ENCODE results near the gene MRPL18. TPM values are rescaled to one million over a fixed set of nuclear protein-coding genes. Genes with fewer than 3 reads are reported as not detected.
"Not testable (repeated sequence)": the region's sequence is repeated elsewhere in the genome, so short reads cannot be mapped to it uniquely, and the experiment has no call there.

The MRPL18 gene
- total RNA-seq, 1 donor: 12.1 TPM

GRCh38 chr6:159819932-159820640, 29.8 kb downstream of the MRPL18 start:
- Histone ChIP-seq H3K27me3 (ENCODE audit: insufficient read depth, low read length) (no peaks in the 10 kb centered on the region), H3K4me3 (ENCODE audit: low read length) (no peak overlapping the region)

GRCh38 chr6:159821122-159821521, 30.9 kb downstream of the MRPL18 start:
- Histone ChIP-seq H3K9me3 (ENCODE audit: low read depth, low read length) (no peaks in the 10 kb centered on the region), H3K4me3 (ENCODE audit: low read length) (no peak overlapping the region), H3K27me3 (ENCODE audit: insufficient read depth, low read length) (no peaks in the 10 kb centered on the region), H3K4me1 (ENCODE audit: insufficient read depth, low read length) (peaks cover 22% of the 10 kb centered on the region)

More at GRCh38 chr6:159819932-159820640, 29.8 kb downstream of the MRPL18 start:
- Histone ChIP-seq H3K4me1 (ENCODE audit: insufficient read depth, low read length) (peaks cover 22% of the 10 kb centered on the region), H3K9me3 (ENCODE audit: low read depth, low read length) (no peaks in the 10 kb centered on the region)

GRCh38 chr6:159821726-159822125, 31.5 kb downstream of the MRPL18 start:
- peaks cover 22% of the 10 kb centered on the region for H3K4me1 ChIP-seq (ENCODE audit: insufficient read depth, low read length)
- no peak overlapping the region for H3K4me3 ChIP-seq (ENCODE audit: low read length)
- no peaks in the 10 kb centered on the region for H3K27me3 ChIP-seq (ENCODE audit: insufficient read depth, low read length)
- H3K9me3 ChIP-seq (ENCODE audit: low read depth, low read length): no peaks in the 10 kb centered on the region

GRCh38 chr6:159823953-159824352, 33.7 kb downstream of the MRPL18 start:
- Histone ChIP-seq H3K27me3 (ENCODE audit: insufficient read depth, low read length) (no peaks in the 10 kb centered on the region), H3K4me3 (ENCODE audit: low read length) (no peak overlapping the region), H3K9me3 (ENCODE audit: low read depth, low read length) (no peaks in the 10 kb centered on the region), H3K4me1 (ENCODE audit: insufficient read depth, low read length) (peaks cover 23% of the 10 kb centered on the region)

- peaks cover 28% of the 10 kb centered on the region for H3K4me1 ChIP-seq (ENCODE audit: insufficient read depth, low read length)
- not testable (repeated sequence) for H3K4me3 ChIP-seq (ENCODE audit: low read length); H3K27me3 ChIP-seq (ENCODE audit: insufficient read depth, low read length); H3K9me3 ChIP-seq (ENCODE audit: low read depth, low read length)
These were observed 34.4 kb downstream of the MRPL18 start for GRCh38 chr6:159824690-159825089.

- no peak overlapping the region for H3K4me3 ChIP-seq (ENCODE audit: low read length)
- peaks cover 21% of the 10 kb centered on the region for H3K4me1 ChIP-seq (ENCODE audit: insufficient read depth, low read length)
- H3K9me3 ChIP-seq (ENCODE audit: low read depth, low read length): no peaks in the 10 kb centered on the region
- no peaks in the 10 kb centered on the region for H3K27me3 ChIP-seq (ENCODE audit: insufficient read depth, low read length)
These were observed 35.7 kb downstream of the MRPL18 start for GRCh38 chr6:159826004-159826403.

DNA sequence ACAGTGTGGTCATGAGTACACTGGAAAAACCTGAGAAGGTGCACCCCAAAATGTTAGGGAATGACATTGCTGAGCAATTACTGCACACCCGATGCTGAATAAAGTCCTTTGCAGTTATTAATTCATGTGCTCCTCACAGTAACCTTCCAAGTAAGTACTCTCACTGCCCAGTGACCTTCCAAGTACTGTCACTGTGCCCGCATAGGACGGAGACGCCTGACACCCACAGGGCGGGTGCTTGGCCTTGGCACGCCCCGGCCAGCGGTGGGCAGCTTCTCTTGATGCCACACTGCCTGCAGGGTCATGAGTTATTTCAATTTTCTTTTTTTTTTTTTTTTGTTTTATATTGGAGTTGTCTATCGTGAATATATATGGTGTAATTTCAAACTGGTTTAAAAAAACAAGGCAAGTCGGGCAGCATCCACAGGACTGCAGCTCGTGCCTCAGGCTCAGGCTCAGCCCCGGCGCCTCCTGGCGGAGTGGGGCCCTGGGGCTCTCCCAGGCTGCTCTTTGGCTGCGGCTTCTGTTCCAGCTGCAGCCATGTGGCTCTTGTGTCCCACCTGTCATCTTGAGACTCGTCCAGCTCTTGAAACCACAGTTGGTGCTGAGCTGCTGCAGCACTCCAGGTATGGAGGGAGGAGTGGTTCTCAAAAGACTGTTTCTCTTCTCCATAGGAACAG, 36.8 kb downstream of the MRPL18 start:
- H3K4me1 ChIP-seq (ENCODE audit: insufficient read depth, low read length): peaks cover 15% of the 10 kb centered on the region

GRCh38 chr6:159828074-159828473, 37.8 kb downstream of the MRPL18 start:
- Histone ChIP-seq H3K27me3 (ENCODE audit: insufficient read depth, low read length) (no peaks in the 10 kb centered on the region), H3K4me1 (ENCODE audit: insufficient read depth, low read length) (peaks cover 15% of the 10 kb centered on the region), H3K9me3 (ENCODE audit: low read depth, low read length) (no peaks in the 10 kb centered on the region), H3K4me3 (ENCODE audit: low read length) (no peak overlapping the region)

More for the DNA sequence above, 36.8 kb downstream of the MRPL18 start:
- Histone ChIP-seq H3K4me3 (ENCODE audit: low read length) (no peak overlapping the region), H3K27me3 (ENCODE audit: insufficient read depth, low read length) (no peaks in the 10 kb centered on the region), H3K9me3 (ENCODE audit: low read depth, low read length) (no peaks in the 10 kb centered on the region)

DNA sequence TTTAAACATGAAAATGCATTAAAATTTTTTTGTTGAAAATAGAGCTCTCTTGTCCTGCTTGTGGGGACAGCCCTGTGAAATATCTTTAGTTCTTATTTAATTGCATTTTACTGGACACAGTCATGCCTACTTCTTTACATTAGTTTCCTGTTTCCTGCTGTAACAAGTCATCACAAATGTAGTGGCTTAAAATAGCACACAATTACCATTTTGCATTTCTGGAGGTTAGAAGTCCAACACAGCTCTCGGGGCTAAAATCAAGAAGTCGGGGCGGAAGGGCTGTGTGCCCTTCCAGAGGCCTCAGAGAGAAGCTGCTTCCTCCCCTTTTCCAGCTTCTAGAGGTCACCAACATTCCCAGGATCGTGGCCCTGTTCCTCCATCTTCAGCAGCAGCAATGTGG, 39.3 kb downstream of the MRPL18 start:
- Histone ChIP-seq H3K4me3 (ENCODE audit: low read length) (no peak overlapping the region), H3K9me3 (ENCODE audit: low read depth, low read length) (no peaks in the 10 kb centered on the region), H3K27me3 (ENCODE audit: insufficient read depth, low read length) (no peaks in the 10 kb centered on the region), H3K4me1 (ENCODE audit: insufficient read depth, low read length) (peaks cover 15% of the 10 kb centered on the region)

DNA sequence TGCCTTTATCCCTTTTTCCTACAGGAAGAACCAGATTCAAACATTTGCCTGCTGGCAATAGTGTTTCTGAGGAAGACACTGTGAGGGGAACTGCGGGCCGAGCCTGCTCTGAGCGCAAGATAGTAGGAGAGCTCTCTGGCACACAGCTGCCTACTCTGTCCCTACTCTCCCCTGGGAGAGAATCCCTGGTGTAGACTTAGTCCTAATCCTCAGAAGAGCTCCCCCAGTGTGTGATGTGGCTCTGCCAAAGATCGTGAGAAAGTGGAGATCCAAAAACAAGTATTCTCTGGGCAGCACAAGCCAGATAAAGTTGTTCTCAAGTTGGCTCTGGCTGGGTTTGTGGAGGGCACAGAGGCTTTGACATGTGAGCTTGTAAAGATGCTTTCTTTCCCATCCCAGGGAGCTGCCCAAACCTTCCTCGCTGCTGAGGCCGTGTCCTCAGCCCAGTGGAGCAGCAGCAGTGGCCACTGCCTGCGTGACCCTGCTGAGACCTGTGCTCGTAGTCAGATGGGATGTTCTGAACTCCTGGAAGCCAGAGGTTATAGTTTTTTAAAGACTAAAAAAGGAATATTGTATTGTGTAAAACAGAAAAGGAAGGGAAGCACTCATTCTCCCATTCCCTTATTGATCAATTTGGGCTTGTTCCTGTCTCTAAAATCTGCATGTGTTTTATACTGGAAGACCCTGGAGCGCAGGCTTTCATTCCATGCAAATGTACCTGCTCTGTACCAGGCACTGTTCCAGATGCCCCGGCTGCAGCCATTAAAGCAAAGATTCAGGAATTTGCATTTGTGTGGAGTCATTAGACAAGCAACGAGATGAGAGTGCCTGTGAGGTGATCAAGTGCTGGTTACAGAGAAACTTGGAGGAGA, 40.5 kb downstream of the MRPL18 start:
- Histone ChIP-seq H3K4me3 (ENCODE audit: low read length) (no peak overlapping the region), H3K9me3 (ENCODE audit: low read depth, low read length) (no peaks in the 10 kb centered on the region), H3K27me3 (ENCODE audit: insufficient read depth, low read length) (no peaks in the 10 kb centered on the region), H3K4me1 (ENCODE audit: insufficient read depth, low read length) (peaks cover 15% of the 10 kb centered on the region)

DNA sequence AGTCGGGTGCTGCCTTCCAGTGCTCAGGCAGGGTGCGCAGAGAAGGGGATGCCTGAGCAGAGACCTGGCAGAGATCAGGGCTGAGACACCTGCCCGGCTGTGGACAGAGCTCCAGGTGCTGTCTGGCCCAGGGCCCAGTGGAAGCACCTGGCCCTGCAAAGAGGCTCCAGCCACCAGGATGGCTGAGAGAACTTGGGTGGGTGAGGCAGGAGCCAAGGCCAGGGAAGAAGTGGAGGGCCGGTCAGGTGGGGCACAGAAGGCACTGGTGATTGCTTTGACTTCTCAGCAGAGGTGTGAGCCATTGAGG, 41.1 kb downstream of the MRPL18 start:
- no peaks in the 10 kb centered on the region for H3K9me3 ChIP-seq (ENCODE audit: low read depth, low read length)
- no peak overlapping the region for H3K4me3 ChIP-seq (ENCODE audit: low read length)
- H3K27me3 ChIP-seq (ENCODE audit: insufficient read depth, low read length): no peaks in the 10 kb centered on the region
- H3K4me1 ChIP-seq (ENCODE audit: insufficient read depth, low read length): peaks cover 15% of the 10 kb centered on the region

GRCh38 chr6:159832946-159833345, 42.7 kb downstream of the MRPL18 start:
- no peak overlapping the region for H3K4me3 ChIP-seq (ENCODE audit: low read length)
- H3K27me3 ChIP-seq (ENCODE audit: insufficient read depth, low read length): no peaks in the 10 kb centered on the region
- H3K4me1 ChIP-seq (ENCODE audit: insufficient read depth, low read length): peaks cover 15% of the 10 kb centered on the region
- H3K9me3 ChIP-seq (ENCODE audit: low read depth, low read length): no peaks in the 10 kb centered on the region

DNA sequence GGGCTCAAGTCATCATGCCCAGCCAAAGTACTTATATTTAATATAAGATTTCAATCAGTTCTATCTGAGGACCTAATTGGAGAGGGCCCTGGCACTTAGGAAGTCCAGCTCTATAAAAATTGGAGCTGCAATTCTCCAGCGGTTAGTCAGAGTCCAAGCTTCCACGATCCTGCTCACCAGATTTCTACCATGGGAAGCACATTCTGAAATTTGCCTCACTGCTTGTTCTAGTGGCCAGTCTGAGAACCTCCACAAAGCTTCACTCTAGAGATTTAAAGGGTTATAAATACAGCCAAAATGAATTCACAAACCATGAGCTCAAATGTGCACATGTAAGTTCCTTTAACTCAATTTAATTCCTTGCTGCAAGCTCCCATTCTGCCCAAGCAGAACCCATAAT, 43.3 kb downstream of the MRPL18 start:
- H3K27me3 ChIP-seq (ENCODE audit: insufficient read depth, low read length): no peaks in the 10 kb centered on the region
- H3K4me1 ChIP-seq (ENCODE audit: insufficient read depth, low read length): peaks cover 15% of the 10 kb centered on the region
- H3K4me3 ChIP-seq (ENCODE audit: low read length): no peak overlapping the region
- no peaks in the 10 kb centered on the region for H3K9me3 ChIP-seq (ENCODE audit: low read depth, low read length)

- no peak overlapping the region for H3K4me3 ChIP-seq (ENCODE audit: low read length)
- H3K9me3 ChIP-seq (ENCODE audit: low read depth, low read length): no peaks in the 10 kb centered on the region
- H3K4me1 ChIP-seq (ENCODE audit: insufficient read depth, low read length): peaks cover 12% of the 10 kb centered on the region
- H3K27me3 ChIP-seq (ENCODE audit: insufficient read depth, low read length): no peaks in the 10 kb centered on the region
These were observed 43.8 kb downstream of the MRPL18 start for GRCh38 chr6:159833997-159834603.

Measured in mononuclear cell (primary cell).